ENCODE data around the gene MYH9.

- no peak for TF ChIP-seq CTCF (IDR thresholded peaks at IDR 0.05)
- TF ChIP-seq POLR2A (IDR thresholded peaks at IDR 0.05) = no peak
Observed at GRCh38 chr22:36233796-36234195, 154.0 kb downstream of the MYH9 start.
